NT2/D1 (cell line): Measurements from ENCODE around the gene FBRSL1.
A peak's percentile ranks its signal among the peaks of the same experiment; 100 is the strongest.
"Not testable (repeated sequence)": the region's sequence is repeated elsewhere in the genome, so short reads cannot be mapped to it uniquely, and the experiment has no call there.

Experiments
- DNase-seq: peaks from one replicate; pipeline ENCODE4 v3.0.0-alpha.2; 2011; ENCODE audit warnings: low read depth, low spot score
- H3K27me3 ChIP-seq: 2 replicates; pipeline ENCODE4 v1.6.0; 2011; ENCODE audit warnings: mild to moderate bottlenecking; ENCODE audit not compliant: insufficient read length, insufficient read depth
- H3K36me3 ChIP-seq: 2 replicates; pipeline ENCODE4 v1.6.1; 2011; ENCODE audit warnings: mild to moderate bottlenecking, low read length, mixed read lengths; ENCODE audit not compliant: insufficient read depth, insufficient read length
- H3K4me1 ChIP-seq: 2 replicates; pipeline ENCODE4 v1.5.1; 2011; ENCODE audit not compliant: insufficient read depth, insufficient read length
- H3K4me3 ChIP-seq: 2 replicates; pipeline ENCODE4 v1.5.1; 2011; ENCODE audit warnings: low read depth; ENCODE audit not compliant: insufficient read length
- H3K9ac ChIP-seq: 2 replicates; pipeline ENCODE4 v1.6.0; 2011; ENCODE audit warnings: low read depth; ENCODE audit not compliant: insufficient read length
- H3K9me3 ChIP-seq: 2 replicates; pipeline ENCODE4 v1.5.1; 2011; ENCODE audit warnings: mild to moderate bottlenecking, low read length; ENCODE audit not compliant: insufficient read depth
- SUZ12 ChIP-seq: IDR thresholded peaks from 2 replicates; pipeline ENCODE4 v1.6.1; 2011; ENCODE audit not compliant: insufficient read length, insufficient read depth; ENCODE audit errors: extremely low read depth
- YY1 ChIP-seq: IDR thresholded peaks from 2 replicates; pipeline ENCODE4 v1.6.1; 2011; ENCODE audit not compliant: insufficient read length, insufficient read depth
- ZNF274 ChIP-seq: IDR thresholded peaks from 2 replicates; pipeline ENCODE4 v1.6.1; 2011; ENCODE audit warnings: mild to moderate bottlenecking, low read depth, low read length

Gene FBRSL1

DNA sequence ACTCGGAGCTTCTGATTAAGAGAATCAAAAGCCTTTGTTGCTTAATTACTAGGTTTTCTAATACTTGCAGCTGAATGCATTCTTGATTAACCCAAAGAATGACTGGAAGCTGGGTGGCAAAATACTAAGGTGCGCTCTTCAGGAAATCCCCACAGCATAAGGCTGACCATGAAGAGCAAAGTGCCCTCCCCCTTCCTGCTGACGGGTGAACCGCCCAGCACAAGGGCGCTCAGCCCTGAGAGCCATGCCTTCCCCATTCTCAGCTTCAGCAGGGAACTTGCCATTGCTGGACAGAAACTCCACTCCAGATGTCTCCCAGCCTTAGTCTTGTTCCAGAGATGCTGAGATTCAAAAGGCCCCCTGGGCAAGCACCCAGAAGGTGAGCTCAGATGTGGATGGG is 27.2 kb upstream of the FBRSL1 start:
- peaks cover 86% of the 10 kb centered on the region for H3K27me3 ChIP-seq
- no peaks in the 10 kb centered on the region for H3K36me3 ChIP-seq
- H3K9me3 ChIP-seq: 0 out of 2 replicates have a peak, but pooled peaks cover 5% of the 10 kb centered on the region
- no peak for DNase-seq
- H3K9ac ChIP-seq: no peak overlapping the region
- peaks cover 16% of the 10 kb centered on the region for H3K4me1 ChIP-seq
- TF ChIP-seq ZNF274: no peak
- no peak for TF ChIP-seq YY1
- TF ChIP-seq SUZ12: no peak
- no peak overlapping the region for H3K4me3 ChIP-seq

DNA sequence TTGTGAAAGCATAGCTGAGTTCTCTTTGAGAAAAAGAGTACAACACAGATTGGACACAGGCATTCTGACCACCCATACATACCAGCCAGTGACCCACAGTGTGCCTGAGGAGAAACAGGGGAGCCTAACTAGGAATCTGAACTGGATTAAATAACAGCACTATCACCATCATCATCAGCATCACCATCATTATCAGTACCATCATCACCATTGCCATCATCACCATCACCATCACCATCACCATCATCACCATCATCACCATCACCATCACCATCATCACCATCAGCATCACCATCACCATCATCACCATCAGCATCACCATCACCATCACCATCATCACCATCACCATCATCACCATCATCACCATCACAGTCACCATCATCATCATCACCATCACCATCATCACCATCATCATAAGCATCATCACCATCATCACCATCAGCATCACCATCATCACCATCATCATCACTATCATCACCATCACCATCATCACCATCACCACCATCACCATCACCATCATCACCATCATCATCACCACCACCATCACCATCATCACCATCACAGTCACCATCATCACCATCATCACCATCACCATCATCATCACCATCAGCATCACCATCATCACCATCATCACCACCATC is 26.5 kb upstream of the FBRSL1 start:
- Histone ChIP-seq H3K27me3 (peaks cover 88% of the 10 kb centered on the region), H3K4me1 (peaks cover 16% of the 10 kb centered on the region)
- not testable (repeated sequence) for H3K36me3 ChIP-seq, H3K4me3 ChIP-seq, H3K9ac ChIP-seq, H3K9me3 ChIP-seq, DNase-seq

DNA sequence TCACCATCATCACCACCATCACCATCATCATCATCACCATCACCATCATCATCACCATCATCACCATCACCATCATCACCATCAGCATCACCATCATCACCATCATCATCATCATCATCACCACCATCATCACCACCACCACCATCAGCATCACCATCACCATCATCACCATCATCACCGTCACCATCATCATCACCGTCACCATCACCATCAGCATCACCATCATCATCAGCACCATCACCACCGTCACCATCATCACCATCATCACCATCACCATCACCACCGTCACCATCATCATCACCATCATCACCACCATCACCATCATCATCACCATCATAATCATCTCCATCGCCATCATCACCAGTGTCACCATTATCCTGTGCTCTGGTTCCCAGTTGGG is 25.6 kb upstream of the FBRSL1 start:
- not testable (repeated sequence) for H3K4me3 ChIP-seq, DNase-seq, H3K36me3 ChIP-seq, H3K9me3 ChIP-seq, H3K9ac ChIP-seq
- H3K4me1 ChIP-seq: peaks cover 14% of the 10 kb centered on the region
- peaks cover 80% of the 10 kb centered on the region for H3K27me3 ChIP-seq

DNA sequence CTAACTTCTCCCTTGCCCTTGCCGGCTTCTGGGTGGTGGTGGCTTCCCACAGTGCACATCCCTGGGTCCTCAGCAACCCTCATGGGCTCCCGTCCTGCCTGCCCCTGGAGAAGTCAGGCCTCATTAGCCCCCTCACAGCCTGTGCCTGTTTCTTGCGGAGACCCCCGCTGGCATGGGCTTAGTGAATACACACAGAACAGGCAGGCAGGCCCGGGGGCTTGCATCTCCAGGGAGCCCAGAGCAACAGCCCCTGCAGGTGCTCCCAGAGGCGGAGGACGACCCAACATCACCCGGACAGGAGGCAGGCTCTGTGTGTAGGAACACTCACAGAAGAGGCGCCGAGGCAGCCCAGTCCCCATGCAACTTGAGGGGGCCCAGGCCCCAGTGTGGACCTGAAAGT is 25.1 kb upstream of the FBRSL1 start:
- no peaks in the 10 kb centered on the region for H3K36me3 ChIP-seq
- H3K9me3 ChIP-seq: 0 out of 2 replicates have a peak, but pooled peaks cover 5% of the 10 kb centered on the region
- TF ChIP-seq YY1: no peak
- no peak for TF ChIP-seq ZNF274
- no peak for TF ChIP-seq SUZ12
- peaks cover 14% of the 10 kb centered on the region for H3K4me1 ChIP-seq
- no peak overlapping the region for H3K4me3 ChIP-seq
- no peak overlapping the region for H3K9ac ChIP-seq
- DNase-seq: no peak
- peaks cover 75% of the 10 kb centered on the region for H3K27me3 ChIP-seq

DNA sequence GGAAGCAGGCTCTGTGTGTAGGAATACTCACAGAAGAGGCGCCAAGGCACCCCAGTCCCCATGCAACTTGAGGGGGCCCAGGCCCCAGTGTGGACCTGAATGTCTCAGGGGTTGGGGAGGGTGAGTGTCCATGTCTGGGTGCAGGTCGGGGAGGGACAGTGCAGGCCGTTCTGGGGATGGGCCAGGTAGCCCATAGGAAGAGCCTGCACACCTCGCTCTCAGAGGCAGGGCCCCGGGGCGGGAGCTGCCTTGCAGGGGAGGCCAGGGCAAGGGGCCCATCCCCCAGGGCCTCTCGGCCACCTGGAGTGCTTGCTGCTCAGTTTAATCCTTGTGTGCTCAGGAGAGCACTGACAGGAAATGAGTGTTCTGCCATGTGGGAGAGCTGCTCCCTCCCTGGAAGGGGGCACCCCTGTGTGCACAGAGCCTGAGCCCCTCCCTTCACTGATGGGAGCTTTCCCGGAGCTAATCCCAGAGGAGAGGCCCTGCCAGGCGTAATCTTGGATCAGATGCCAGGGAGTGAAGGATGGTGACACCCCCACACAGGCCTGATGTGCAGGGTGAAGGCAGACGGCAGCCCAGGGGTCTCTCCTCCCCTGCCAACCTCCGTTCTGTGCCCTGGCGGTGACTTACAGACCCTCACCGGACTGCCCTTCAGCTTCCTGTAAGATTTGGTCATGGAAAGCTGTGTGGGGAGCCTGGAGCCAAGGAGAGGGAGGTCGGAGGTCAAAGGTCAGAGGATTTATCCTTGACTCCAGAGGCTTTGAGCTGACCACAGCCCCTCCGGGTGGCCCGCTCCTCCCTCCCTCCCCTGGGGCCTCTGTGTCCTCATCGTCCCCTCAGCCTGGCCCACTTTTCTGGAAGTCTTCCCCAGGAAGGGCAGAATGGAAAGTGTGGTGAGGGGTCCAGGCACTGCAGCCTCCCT is 24.4 kb upstream of the FBRSL1 start:
- no peak for TF ChIP-seq SUZ12
- TF ChIP-seq ZNF274: no peak
- no peak for TF ChIP-seq YY1
- Histone ChIP-seq H3K9ac (peak overlapping the region; percentile 11), H3K4me1 (peaks cover 14% of the 10 kb centered on the region), H3K4me3 (no peak overlapping the region), H3K9me3 (0 out of 2 replicates have a peak, but pooled peaks cover 2% of the 10 kb centered on the region), H3K27me3 (peaks cover 70% of the 10 kb centered on the region), H3K36me3 (no peaks in the 10 kb centered on the region)
- no peak for DNase-seq

DNA sequence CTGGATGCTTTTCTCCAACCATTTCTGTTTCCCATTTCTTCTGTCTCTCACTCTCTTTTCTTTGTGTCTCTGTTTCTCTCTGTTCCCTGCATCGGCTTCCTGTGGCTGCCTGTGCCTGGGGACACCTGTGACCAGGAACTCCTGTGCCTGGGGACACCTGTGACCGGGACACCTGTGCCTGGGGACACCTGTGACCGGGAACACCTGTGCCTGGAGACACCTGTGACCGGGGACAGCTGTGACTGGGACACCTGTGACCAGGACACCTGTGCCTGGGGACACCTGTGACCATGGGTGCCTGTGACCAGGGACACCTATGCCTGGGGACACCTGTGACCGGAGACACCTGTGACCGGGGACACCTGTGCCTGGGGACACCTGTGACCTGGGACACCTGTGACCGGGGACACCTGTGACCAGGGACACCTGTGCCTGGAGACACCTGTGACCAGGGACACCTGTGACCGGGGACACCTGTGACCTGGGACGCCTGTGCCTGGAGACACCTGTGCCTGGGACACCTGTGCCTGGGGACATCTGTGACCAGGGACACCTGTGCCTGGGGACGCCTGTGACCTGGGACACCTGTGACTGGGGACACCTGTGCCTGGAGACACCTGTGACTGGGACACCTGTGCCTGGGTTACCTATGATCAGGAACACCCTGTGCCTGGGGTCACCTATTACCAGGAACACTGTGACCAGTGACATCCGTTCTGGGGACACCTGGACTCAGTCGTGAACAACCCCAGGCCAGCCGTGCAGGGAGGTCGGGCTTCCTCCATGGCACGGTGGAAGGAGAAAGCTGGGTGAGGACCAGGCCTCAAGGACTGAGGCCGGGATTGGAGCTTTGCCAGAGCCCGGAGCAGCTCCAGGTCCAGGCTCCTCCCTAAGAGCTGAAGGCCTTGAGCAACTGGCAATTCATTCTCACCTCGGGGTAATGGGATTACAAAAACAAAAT is 23.4 kb upstream of the FBRSL1 start:
- H3K27me3 ChIP-seq: peaks cover 68% of the 10 kb centered on the region
- peaks cover 11% of the 10 kb centered on the region for H3K4me1 ChIP-seq
- H3K4me3 ChIP-seq: no peak overlapping the region
- no peak overlapping the region for H3K9ac ChIP-seq
- TF ChIP-seq ZNF274 (no peak), YY1 (no peak), SUZ12 (no peak)
- no peak for DNase-seq
- H3K36me3 ChIP-seq: no peaks in the 10 kb centered on the region
- H3K9me3 ChIP-seq: no peaks in the 10 kb centered on the region

DNA sequence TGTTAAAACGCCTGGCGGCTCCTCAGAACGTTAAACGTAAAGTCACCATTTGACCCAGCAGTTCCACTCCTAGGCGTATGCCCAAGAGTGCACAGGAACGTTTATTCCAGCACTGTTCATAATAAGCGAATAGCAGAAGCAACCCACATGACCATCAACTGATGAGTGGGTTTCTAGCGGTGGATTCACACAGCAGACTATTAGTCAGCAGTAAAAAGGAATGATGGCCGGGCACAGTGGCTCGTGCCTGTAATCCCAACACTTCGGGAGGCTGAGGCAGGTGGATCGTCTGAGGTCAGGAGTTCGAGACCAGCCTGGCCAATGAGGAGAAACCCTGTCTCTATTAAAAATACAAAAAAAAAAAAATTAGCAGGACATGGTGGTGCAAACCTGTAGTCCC is 22.4 kb upstream of the FBRSL1 start:
- TF ChIP-seq SUZ12 (no peak), YY1 (no peak), ZNF274 (no peak)
- no peaks in the 10 kb centered on the region for H3K9me3 ChIP-seq
- no peak overlapping the region for H3K4me3 ChIP-seq
- peaks cover 9% of the 10 kb centered on the region for H3K4me1 ChIP-seq
- DNase-seq: no peak
- no peaks in the 10 kb centered on the region for H3K36me3 ChIP-seq
- peaks cover 68% of the 10 kb centered on the region for H3K27me3 ChIP-seq
- no peak overlapping the region for H3K9ac ChIP-seq
